GM19043 (cell line): ENCODE measurements around the gene DAB2IP.
"Not testable (repeated sequence)": the region's sequence is repeated elsewhere in the genome, so short reads cannot be mapped to it uniquely, and the experiment has no call there.

Experiments
- ATAC-seq: cut with Tn5 transposase; IDR thresholded peaks from one replicate; pipeline ENCODE4 v1.9.1; 2021; ENCODE audit warnings: low read depth; ENCODE audit not compliant: unreplicated experiment

DAB2IP gene

DNA sequence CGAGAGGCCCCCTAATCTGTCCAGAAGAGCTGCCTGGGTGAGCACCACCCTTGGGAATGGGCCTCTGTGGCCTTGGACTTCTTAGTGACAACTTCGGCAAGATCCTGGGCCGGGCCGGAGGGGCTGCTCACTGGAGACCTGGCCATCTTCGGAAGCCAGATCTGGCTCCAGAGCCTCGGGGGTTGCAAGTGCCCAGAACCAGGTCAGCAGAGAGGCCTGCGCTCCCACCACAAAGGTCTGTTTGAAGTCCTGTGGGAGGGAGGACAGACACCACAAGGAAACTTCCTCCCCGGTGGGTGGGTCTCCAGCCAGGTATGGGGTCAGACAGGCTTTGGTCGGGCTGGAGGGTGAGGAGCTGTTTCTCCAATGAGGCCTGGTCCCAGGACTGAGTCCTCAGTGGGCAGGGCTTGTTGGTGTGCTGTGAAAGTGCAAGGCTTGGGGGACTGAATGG, 86.1 kb downstream of the DAB2IP start:
- no peak for ATAC-seq

DNA sequence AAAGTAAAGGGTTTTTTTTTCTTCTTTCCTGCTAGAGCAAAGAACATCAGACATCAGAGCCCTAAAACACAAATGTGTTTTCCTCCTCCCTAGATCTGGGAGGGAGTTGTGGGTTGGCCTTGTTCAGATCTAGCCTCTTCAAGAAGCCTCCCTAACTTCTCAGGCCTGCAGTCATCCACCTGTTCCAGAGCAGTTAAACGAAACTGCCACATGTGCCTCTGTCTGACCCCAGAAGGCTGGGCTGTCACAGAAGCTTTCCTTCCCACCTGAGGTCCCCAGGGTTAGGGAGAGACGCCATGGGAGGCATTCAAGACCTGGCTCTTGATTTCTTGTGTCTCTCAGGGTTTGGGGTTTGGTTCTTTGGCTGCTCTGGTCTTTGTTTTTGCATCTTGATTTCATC, 87.0 kb downstream of the DAB2IP start:
- no peak for ATAC-seq

DNA sequence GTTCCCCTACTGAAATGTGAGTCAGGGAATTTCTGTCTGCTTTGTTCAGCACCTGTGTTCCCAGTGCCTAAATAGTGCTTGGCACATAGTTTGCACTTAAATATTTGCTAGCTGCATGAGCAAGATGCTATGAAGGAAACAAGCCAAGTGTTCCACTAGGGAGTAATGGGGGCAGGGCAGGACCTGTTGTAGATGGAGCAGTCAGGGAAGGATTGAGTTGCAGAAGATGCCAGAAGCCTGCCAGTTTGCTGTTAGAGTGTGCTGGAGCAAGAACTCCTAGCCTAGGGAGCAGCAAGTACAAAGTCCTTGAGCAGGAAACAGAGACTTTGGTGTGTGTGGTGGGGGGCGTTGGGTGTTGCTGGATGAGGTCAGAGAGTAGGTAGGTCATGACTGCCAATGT, 87.5 kb downstream of the DAB2IP start:
- ATAC-seq = no peak

DNA sequence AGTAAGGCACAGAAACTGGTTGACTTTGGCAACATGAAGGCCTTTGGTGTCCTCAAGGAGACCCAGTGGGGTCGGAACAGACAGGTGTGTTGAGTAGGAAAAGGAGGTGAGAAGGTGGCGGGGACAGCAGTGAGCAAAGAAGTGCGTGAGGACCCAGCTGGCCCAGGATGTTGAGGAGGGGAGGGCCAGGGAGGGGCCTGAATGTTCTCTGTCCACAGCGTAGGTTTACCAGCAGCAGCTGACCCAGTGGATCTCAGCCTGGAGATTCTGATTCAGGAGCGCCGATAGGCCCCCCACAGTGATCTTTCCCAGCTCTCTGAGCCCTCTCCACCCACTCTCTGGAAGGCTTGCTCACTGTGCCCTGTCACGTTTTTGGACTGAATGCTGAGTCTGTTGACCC, 88.5 kb downstream of the DAB2IP start:
- ATAC-seq = no peak

DNA sequence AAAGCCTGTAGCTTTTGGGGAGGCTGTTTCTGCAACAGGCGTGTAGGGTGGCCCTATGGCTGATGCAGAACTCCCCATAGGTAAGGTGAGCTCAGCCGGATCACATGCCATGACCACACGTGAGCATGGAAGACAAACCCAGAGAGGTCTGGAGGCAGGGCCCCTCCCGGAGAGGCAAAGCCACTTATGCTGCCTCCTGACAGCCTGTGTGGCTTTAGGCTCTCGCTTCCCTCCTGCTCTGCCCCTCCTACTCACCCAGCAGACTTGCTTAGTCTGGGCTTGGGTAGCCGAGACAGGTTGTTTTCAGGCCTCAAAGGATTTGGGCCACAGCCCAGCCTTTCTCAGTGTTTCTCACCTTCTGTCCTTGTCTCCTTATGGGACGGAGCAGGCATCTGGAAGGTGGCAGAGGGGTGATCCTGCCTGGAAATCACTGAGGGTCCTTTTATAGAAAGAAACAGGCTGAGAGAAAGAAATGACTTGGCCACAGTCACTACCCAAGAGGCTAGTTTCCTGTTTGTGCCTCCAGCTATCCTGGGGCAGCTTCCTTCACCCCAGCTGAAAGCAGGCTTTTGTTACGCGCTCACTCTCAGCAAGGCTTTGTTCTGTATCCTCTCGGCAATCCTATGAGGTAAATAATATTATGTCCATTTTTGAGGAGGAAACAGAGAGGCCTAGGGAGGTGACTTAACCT, 89.9 kb downstream of the DAB2IP start:
- ATAC-seq = no peak

DNA sequence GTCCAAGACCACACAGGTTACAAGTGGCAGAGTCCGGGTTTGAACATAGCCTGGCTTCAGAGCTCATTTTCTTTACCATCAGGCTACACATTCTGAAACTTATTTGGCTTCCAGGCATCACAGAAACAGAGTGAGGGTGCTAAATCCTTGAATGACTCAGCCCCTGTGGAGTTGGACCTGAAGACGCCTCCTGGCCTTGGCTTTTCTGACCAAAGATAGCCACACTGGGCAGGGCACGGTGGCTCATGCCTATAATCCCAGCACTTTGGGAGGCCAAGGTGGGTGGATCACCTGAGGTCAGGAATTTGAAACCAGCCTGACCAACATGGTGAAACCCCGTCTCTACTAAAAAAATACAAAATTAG, 90.5 kb downstream of the DAB2IP start:
- ATAC-seq = not testable (repeated sequence)

DNA sequence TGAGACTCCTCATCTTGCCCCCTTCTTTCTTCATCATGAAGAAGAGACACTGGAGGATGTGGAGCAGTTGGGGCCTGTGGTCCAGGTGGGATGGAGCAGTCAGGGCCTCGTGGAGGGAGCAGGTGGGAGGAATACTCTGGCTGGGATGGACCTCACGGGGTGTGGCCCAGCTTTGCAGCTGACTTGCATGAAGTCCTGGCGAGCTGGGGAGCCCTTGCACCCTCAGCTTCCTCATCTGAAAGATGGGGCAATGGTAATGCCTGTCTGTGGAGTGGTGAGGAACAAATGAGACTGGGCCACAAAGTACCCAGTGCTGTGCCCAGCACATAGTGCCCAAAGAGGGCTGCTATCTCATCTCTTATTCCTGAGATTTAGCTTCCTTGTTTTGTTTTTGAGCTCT, 91.5 kb downstream of the DAB2IP start:
- ATAC-seq = no peak

DNA sequence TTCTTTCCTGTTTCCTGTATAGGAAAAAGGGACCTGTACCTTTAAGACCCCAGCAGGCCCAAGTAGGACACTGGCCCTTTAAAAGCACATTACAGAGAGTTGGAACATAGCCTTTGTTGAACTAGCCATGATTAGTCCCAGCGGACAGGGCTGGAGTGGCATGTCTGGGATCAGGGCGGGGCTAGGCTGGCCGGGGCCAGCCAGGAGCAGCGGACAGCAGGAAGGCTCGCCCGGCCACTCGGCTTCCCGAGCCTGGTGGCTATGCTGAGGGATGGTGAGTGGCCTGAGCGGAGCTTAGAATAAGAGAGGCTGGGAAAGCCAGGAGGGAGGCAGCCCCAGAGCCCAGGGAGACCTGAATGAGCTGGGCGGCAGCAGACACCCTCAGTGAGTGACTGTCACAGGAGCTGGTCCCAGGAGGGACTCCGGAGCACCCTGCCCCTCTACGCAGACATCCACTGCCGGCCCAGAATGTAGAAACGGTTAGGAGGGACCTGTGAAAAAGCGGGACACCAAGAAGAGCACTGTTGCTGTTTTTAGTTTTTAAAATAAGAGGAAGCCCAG, 92.1 kb downstream of the DAB2IP start:
- ATAC-seq = no peak

DNA sequence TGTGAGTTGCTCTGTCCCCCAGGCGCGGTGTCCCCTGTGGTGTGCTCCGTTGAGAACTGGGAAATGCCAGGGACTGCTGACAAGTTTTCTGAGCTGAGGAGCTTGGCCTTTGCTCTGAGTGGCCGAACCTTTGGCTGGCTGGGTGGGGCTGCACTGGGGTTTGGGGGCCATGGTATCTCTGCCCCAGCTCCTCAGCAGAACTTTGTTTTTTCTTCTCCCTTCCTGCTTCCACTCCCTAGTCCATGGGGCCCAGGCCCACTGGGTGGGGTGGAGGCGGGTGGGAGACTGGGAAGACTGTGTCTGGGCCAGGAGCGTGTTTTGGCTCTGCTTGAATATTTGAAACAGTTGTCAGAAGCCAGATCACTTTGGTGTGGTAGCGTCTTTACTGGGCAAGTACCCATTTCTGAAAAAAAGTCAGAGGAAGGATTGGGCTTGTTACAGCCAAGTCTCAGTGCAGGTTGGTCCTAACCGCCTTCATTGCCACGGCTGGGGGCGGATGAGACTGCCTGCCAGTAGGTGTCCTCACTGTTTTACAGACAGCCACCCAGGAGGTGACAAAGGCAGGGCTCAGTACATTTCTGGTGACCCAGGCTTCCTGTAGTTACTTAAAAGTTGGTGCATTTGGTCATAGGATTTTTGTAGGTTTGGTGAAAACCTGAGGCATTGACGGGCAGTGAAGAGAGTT, 92.7 kb downstream of the DAB2IP start:
- no peak for ATAC-seq

DNA sequence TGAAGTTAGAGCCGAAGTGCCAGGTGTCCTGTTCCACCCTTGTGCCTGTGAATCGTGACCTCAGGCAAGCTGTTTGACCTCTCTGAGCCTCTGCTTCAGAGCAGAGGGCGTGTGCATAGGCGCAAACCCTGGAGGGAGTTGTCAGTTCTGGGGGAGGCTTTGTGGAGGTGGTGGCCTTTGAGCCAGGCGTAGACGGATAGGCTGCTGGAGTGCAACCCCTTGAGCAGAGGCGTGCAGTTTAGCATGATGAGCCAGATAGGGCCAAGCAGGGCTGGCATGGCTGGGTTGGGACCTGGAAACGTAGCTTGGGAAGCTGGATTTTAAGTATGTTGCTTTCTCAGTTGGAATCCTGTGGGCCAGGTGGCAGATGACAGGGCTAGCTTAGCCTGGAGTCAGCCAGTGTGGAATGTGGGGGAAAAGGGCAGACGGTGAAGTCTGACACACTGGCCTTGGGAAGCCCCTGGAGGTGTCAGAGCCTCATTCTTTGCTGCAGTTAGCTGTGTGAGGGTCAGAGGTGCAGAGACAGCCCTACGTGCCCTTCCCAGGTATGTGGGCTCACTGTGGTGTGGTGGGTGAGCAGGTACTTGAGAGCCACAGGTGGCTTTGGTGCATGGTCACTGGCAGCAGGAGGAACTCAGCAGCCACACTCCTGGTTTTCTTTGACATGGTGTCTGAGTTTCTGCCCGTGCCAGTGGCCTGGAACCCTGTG, 93.4 kb downstream of the DAB2IP start:
- ATAC-seq = no peak

DNA sequence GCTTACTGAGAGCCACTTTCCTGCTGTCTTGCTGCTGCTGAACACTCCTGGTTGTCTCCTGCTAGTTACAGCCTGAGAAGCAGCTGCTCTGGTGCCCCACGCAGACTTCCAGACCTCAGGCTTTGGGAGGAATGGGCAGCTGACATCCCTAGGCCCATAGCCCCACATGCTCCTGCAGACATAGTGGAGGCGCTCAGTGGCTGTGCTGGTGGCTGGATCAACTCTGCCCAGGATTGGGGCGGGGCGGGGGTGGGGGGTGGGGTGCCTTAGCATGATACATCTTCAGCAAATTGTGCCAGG, 93.9 kb downstream of the DAB2IP start:
- ATAC-seq = no peak

DNA sequence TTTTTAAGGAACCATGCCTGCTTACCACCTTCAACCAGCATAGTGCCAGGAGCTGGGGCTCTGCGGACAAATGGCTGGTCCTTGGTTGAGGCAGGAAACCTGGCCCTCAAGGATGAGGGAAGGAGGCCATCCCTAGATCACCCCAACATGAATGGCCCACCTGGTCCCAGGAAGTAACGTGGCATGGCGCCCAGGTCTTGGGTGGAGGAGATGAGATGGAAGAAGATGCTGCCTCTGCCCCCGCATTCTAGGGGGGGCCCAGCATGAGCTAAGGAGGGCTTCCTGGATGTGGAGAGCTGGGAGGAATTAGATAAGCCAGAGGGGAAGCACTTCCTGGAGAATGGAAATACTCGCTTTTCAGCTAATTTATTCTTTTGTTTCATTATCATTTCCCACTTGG, 95.0 kb downstream of the DAB2IP start:
- ATAC-seq = no peak

DNA sequence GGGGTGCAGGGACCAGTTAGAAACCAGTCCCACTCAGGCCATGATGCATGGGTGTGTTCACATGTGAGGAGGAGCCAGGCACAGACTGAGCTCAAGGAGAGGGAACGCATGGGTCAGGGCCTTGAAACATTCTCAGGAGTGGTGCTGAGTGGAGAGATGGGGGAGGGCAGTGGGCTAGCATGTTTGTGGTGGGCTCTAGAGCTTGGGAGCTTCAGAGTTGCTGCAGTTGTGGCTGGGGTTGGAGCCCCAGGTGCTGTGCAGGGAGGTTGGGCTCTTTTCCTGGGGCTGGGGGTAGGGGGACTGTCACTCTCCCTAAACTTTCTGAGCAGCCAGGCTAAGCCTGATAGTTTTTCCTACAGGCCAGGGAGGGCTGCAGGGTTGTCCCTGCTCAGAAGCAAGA, 95.4 kb downstream of the DAB2IP start:
- no peak for ATAC-seq

DNA sequence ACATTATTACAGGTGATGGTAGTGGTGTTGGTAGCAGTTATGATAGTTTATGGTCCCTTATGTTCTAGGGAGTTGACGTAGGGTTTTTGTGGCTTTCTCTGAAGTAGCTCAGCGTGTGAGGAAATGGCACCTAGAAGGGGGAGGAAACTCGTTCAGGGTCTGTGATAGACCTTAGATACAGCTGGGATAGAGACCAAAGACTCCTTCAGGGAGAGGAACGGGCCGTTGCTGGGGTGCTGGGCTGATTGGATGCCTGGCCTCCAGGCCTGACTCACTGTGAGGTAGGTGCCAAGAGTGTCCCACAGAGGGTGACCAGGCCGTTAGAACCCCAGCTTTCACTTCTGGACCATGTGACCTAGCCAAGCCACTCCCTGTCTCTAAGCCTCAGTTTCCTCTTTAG, 96.6 kb downstream of the DAB2IP start:
- ATAC-seq = no peak

DNA sequence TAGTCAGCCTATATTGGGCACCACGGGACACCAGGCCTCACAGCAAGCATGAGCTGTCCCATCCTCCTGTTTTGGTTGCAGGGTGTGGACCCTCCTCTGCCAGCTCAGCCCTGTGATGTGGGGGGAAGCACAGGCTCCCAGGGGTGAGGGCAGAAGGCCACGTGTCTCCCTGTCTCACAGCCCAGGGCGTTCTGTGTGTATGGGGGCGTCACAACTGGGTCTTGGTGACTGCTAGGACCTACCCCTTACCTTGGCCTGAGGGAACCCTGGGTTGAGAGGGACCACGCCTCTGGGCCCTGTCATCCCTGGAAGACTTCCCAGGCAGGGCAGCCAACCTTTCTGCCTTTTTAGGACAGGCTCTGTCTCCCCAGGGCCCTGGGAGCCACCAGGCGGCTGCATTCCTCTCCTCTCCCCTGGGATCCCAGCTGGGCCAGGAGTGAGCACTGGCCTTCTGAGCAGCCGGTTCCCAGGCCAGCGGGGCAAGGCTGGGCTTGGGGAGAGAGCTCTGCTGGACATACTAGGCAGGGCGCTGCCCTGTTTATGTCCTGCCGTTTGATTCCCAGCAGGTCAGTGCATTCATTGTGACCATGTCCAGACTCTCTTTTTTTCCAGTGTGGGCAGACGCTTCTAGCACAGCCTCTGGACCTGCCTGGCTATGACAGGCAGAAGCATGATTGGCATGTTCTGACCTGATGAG, 97.4 kb downstream of the DAB2IP start:
- no peak for ATAC-seq

DNA sequence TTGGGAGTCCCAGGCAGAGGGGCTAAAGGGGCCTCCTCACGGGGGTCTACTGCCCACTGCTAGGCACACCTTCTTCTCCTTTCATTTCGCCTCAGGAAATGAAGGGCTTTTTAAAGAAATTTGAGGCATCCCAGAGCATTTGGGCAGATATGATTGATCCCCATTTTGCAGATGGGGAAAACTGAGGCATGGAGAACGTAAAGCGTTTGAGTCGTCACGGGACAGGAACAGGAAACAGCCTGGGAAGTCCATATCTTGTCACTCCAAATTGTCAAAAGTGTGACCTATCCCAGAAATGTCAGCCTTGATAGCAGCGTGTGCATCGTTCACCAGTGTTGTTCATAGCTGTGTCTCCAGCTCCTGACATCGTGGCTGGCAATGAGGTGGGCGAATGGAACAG, 98.2 kb downstream of the DAB2IP start:
- ATAC-seq = no peak

DNA sequence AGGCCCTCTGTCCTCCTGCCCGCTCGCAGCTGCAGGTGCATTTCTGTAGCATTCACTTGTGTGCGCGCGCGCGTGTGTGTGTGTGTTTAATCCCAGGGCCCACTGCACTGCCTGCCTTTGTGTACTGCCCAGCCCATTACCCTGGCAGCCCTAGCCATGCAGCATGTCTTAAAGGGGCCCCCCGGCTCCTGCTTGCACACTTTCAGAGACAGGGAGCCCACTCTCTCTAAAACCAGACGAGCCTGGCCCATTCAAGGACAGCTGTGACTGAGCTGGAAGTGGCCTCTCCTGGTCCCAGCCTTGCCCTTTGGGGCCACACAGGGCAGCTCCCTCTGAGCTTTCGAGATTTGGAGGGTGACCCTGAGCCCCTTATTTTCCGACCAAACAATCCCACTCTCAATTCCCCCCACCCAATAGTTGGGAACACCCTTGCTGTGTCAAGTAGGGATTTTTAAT, 98.9 kb downstream of the DAB2IP start:
- no peak for ATAC-seq

DNA sequence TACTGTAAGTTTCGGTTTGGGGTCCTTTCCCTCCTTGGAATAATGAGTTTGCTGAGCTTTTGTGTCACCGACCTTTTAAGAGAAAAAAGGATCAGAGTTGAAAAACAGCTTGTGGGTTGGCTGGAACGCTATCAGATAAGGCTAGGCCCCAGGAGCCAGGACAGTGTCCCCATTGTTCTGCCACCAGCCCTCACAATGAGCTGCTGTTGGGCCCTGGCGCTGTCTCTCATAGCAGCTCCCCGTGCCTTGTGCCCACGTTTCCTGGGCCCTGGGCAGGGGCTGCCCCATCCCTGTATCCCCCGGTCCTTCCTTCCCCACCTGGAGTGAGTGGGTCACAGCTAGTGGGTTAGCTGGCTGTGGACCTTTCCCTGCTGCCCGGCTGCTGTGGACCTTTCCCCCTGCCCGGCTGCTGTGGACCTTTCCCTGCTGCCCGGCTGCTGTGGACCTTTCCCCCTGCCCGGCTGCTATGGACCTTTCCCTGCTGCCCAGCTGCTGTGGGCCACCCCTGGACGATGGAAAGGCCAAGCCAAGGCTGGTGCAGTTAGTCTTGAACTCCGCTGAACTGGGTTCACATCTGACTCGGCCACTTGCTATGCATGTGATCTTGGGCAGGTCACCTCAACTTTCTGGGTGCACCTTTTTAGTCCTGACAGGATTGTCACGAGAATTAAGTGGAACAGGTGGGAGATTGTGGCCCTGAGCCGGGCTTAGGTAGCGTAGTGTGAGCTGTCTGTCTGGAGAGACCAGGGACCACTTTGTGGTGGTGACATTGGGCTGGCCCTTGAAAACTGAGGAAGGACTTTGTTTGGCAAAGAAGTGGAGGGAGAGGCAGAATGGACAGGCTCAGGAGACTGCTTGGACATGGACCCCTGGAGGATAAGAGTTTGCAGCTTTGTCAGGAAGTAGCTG, 99.5 kb downstream of the DAB2IP start:
- ATAC-seq = no peak

DNA sequence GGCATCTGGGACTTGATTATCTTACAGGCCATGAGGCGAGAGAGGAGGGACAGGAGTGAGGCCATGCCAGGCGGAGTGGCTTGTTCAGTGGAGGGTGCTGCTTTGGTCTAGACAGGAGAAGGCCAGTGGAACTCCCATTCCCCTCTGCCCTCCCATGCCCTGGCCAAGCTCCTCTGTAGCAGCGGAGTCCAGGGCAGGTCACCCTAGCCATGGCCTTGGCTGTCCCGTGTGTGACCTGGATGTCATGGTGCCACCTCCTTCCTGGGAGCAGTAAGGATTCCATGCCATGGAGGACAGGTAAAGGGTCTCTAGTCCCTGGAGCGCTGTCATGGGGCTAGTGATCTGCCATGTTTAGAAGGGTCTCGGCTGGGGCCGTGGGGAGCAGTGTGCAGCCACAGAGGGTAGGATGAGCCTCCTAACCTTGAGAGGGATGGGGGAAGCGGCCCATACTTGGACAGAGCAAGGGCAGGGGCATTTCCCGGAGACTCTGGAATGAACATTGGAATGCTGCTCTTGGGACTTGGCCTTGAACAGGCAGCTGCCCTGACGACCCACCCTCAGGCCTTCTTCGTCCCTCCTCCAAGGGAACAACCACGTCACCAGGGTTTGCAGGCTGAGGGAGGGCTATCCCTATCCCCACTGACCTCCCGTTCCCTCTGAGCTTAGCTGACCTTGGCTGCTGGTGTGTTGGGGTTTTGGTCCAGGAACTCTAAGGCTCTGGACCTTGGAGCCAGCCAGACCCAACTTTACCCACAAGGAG, 100.4 kb downstream of the DAB2IP start:
- no peak for ATAC-seq
